ENCODE data around the gene CD8B2.
A peak's percentile ranks its signal among the peaks of the same experiment; 100 is the strongest.

Gene CD8B2

DNA sequence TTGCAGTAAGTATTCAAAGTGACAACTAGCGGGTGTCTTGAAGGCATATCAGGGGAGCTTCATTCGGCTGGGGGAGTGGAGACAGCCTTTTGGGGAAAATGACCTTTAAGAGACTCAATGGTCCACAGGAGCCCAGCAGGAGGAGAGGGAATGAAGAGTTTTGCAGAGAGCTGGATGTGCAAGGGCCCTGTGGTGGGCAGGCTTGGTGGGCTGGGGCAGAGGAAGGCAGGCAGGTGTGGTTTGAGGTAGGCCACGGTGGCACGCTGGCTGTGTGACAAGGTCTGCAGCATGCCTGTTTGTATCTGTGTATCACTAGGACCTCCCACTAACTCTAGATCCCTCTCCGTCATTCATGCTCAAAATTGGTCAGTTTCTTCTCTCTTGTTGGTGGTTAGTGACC, 53.7 kb downstream of the CD8B2 start:
- Mint-ChIP-seq H3K36me3 (ENCODE audit: low read depth) (no peaks in the 10 kb centered on the region), H3K27ac (no peak overlapping the region), H3K27me3 (ENCODE audit: low read depth) (peaks cover 16% of the 10 kb centered on the region), H3K4me1 (peaks cover 3% of the 10 kb centered on the region), H3K9me3 (no peaks in the 10 kb centered on the region), H3K4me3 (no peak overlapping the region)
- TF ChIP-seq, protein P1, sequence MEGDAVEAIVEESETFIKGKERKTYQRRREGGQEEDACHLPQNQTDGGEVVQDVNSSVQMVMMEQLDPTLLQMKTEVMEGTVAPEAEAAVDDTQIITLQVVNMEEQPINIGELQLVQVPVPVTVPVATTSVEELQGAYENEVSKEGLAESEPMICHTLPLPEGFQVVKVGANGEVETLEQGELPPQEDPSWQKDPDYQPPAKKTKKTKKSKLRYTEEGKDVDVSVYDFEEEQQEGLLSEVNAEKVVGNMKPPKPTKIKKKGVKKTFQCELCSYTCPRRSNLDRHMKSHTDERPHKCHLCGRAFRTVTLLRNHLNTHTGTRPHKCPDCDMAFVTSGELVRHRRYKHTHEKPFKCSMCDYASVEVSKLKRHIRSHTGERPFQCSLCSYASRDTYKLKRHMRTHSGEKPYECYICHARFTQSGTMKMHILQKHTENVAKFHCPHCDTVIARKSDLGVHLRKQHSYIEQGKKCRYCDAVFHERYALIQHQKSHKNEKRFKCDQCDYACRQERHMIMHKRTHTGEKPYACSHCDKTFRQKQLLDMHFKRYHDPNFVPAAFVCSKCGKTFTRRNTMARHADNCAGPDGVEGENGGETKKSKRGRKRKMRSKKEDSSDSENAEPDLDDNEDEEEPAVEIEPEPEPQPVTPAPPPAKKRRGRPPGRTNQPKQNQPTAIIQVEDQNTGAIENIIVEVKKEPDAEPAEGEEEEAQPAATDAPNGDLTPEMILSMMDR (IDR thresholded peaks at IDR 0.05; ENCODE audit: unreplicated experiment in 3 of 3) = no peak

DNA sequence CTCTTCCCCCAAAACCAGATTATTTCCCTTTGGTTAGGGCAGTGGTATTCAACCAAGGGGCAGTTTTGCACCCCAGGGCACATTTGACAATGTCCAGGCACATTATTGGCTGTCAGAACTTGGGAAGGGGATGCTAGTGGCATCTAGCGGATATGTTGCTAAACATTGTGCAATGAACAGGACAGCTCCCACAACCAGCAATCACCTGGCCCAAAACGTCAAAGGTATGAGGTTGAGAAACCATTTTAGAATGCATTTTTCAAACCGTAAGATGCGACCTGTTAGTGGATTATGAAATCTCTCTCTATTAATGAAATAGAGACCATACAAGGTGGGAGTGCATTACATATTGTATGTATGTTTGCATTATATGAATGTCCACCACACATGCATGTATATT, 54.2 kb downstream of the CD8B2 start:
- Mint-ChIP-seq H3K4me3 (no peak overlapping the region), H3K27ac (no peak overlapping the region), H3K27me3 (ENCODE audit: low read depth) (peaks cover 16% of the 10 kb centered on the region), H3K9me3 (no peaks in the 10 kb centered on the region), H3K36me3 (ENCODE audit: low read depth) (no peaks in the 10 kb centered on the region), H3K4me1 (peaks cover 7% of the 10 kb centered on the region)
- TF ChIP-seq, protein P1 (IDR thresholded peaks at IDR 0.05; ENCODE audit: unreplicated experiment in 3 of 3) = no peak

DNA sequence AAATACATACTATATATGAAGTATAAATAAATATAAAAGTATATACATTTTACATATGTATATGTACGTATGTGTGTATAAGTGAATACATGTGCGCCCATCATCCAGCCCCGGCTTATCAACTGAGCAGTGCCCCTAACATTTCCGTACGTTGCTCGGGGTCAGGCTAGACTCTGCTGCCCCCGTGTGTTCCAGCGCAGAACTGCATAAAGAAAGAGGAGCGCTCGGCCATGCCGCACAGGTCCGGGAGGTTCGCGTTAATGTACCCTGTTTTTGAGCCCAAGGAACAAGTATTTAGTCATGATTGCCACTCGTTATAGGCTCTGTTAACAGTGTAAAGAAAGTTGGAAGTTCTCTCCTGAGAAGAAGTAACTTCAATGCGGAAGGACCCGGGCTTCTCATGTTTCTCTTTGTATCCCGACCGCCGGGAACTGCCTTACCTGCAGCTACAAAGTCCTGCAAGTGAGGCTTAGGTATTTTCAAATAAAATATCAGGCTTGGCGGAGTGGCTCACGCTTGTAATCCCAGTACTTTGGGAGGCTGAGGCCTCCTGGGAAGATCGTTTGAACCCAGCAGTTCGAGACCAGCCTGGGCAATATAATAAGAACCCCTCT, 55.7 kb downstream of the CD8B2 start:
- peak overlapping the region; percentile 5 to 81 (median 72) for H3K27ac Mint-ChIP-seq
- H3K4me3 Mint-ChIP-seq = peak overlapping the region; percentile 78 to 81 (median 80)
- no peaks in the 10 kb centered on the region for H3K9me3 Mint-ChIP-seq
- no peaks in the 10 kb centered on the region for H3K36me3 Mint-ChIP-seq (ENCODE audit: low read depth)
- TF ChIP-seq, protein P1 (IDR thresholded peaks at IDR 0.05; ENCODE audit: unreplicated experiment in 3 of 3) = peak; percentile 92 to 98 (median 94)
- H3K27me3 Mint-ChIP-seq (ENCODE audit: low read depth) = peaks cover 16% of the 10 kb centered on the region
- H3K4me1 Mint-ChIP-seq = peaks cover 23% of the 10 kb centered on the region

DNA sequence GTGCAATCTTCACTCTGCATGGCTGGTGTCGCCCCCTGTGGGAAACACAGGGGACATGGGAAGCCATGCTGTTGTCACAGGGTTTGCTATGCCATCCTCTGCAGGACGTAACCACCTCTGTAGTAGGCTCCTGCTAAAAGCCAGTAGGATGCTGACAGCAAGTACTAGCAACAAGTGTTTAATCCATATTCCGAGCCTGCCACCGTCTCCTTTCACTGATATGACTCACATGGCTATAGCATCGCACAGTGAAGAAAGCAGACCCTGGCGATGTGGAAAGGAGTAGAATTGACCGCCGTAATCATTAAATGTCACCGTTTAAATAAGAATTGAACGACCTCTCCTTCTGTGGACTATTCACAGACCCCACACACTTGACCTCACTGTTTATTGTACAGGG, 57.8 kb downstream of the CD8B2 start:
- Mint-ChIP-seq H3K9me3 (no peaks in the 10 kb centered on the region), H3K4me1 (peaks cover 29% of the 10 kb centered on the region), H3K4me3 (no peak overlapping the region), H3K27me3 (ENCODE audit: low read depth) (peaks cover 10% of the 10 kb centered on the region), H3K27ac (no peak overlapping the region), H3K36me3 (ENCODE audit: low read depth) (no peaks in the 10 kb centered on the region)
- TF ChIP-seq, protein P1 (IDR thresholded peaks at IDR 0.05; ENCODE audit: unreplicated experiment in 3 of 3) = no peak

DNA sequence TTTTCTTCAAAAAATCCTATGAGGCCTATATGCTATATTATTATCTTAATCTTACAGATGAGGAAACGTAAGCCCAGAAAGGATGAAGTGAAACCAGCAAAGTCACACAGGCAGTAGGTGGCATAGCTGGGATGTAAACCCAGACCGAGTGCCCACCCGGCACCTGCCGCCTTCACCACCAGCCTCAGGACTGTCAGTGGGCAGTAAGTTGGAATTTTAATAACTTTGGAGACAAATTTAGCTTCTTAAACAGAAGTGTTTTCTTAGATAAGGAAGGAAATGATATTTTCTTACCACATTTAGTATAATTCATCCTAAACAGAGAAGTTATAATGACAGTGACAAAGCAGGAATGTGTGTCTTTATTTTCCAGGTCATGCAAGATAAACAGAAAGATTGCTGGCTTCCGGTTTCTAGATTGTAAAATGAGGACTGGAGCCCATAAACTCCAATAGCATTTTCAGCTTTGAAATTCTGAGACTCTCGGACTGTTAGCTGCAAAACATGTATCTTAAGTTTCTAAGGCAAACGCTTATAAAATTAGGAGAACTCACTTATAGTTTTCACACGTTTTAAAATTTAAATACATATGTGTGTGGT, 59.3 kb downstream of the CD8B2 start:
- Mint-ChIP-seq H3K4me1 (peaks cover 29% of the 10 kb centered on the region), H3K9me3 (no peaks in the 10 kb centered on the region), H3K36me3 (ENCODE audit: low read depth) (no peaks in the 10 kb centered on the region), H3K27me3 (ENCODE audit: low read depth) (peaks cover 10% of the 10 kb centered on the region), H3K4me3 (no peak overlapping the region), H3K27ac (peak overlapping the region; percentile 43 to 95 (median 90))
- TF ChIP-seq, protein P1 (IDR thresholded peaks at IDR 0.05; ENCODE audit: unreplicated experiment in 3 of 3) = no peak
